Esophagus muscularis mucosa (tissue), 4 donors: ENCODE measurements around the gene RBM34.
A peak's percentile ranks its signal among the peaks of the same experiment; 100 is the strongest.

Experiments used
- EP300 ChIP-seq: sonication (generic); formaldehyde crosslinking; IDR thresholded peaks from one replicate; pipeline ENCODE4 v1.6.1; 2017; ENCODE audit warnings: antibody characterized with exemption
- POLR2A ChIP-seq: fragments of 450-650 bp; IDR thresholded peaks from one replicate; pipeline ENCODE4 v1.6.1; 2017; ENCODE audit warnings: antibody characterized with exemption, moderate library complexity, mild to moderate bottlenecking, low read depth
- POLR2AphosphoS5 ChIP-seq, 2 donors: sonication (generic); formaldehyde crosslinking; IDR thresholded peaks; one replicate each; pipeline ENCODE4 v1.6.1; 2017; ENCODE audit warnings: antibody characterized with exemption in 2 of 2
- TF ChIP-seq, protein P1 (sequence below), 3 experiments: fragments of 200-600 bp in 2 of 3; fragments of 450-650 bp in 1 of 3; sonication (generic) in 2 of 3; IDR thresholded peaks; one replicate each; pipeline ENCODE4 v1.5.1; 2017 to 2019; ENCODE audit warnings: antibody characterized with exemption in 3 of 3, mild to moderate bottlenecking in 2 of 3, moderate library complexity in 1 of 3

DNA sequence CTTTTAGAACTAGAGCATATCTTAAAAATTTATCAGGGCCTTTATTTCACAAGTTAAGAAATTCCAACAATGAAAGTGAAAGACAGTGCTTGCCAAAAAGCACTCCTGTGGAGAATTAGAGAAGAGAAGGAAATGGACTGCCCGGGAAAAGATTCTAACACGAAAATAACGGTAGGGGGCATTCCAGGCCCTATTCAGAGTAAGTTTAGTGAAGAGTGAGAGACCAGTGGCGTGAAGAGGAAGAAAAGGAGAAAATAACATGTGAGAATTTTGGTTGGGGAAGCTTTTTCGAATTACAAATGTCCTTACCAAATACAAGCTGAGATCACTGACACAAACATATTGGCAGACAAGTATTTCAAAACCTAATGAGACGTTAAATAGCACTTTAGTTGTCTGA, 38.4 kb upstream of the RBM34 start:
- TF ChIP-seq POLR2A (no peak), POLR2AphosphoS5 (IDR thresholded peaks at IDR 0.05) (no peak), EP300 (no peak)
- TF ChIP-seq, protein P1, sequence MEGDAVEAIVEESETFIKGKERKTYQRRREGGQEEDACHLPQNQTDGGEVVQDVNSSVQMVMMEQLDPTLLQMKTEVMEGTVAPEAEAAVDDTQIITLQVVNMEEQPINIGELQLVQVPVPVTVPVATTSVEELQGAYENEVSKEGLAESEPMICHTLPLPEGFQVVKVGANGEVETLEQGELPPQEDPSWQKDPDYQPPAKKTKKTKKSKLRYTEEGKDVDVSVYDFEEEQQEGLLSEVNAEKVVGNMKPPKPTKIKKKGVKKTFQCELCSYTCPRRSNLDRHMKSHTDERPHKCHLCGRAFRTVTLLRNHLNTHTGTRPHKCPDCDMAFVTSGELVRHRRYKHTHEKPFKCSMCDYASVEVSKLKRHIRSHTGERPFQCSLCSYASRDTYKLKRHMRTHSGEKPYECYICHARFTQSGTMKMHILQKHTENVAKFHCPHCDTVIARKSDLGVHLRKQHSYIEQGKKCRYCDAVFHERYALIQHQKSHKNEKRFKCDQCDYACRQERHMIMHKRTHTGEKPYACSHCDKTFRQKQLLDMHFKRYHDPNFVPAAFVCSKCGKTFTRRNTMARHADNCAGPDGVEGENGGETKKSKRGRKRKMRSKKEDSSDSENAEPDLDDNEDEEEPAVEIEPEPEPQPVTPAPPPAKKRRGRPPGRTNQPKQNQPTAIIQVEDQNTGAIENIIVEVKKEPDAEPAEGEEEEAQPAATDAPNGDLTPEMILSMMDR (IDR thresholded peaks at IDR 0.05): peak in 2 of 3 experiments; percentile 7 to 27
